ENCODE measurements around the gene KMT5C.

Gene KMT5C

DNA sequence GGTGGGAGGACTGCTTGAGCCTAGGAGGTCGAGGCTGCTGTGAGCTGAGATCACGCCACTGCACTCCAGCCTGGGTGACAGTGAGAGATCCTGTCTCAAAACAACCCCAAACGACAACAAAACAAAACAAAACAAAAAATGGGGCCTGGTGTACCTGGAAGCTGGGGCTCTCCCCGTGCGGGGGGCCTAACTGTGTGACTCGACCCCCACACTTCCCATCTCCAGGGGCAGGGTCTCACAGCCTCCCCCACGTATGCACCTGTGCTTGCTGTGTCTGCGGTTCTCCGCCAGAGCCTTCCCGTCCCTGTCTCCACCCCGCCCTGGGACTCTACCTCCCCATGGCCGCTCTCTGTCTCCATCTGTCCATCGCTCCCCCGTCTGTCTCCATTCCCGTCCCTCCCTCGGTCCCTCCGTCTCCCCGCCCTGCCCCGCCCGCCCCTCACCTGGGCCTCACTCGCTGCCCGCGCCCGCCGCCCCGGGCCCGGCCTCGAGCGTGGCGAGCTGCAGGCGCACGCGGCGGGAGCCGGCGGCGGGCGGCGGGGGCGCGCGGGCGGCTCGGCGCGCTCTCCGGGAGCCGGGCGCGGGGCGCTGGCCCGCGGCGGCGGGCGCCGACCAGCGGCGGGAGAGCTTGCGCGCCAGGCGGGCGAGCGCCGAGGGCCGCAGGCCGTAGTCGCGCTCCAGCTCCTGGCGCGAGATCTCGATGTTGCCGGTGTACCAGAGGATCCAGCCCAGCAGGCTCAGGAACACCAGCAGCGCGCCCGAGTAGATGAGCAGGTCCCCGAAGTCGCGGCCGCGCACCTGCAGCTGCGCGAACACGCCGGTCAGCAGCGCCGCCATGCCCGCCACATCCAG lies 43.8 kb downstream of the KMT5C start:
- FAIRE-seq (no peak), DNase-seq (ENCODE audit: extremely low spot score, insufficient read length, low read depth) (peak; percentile 60)

DNA sequence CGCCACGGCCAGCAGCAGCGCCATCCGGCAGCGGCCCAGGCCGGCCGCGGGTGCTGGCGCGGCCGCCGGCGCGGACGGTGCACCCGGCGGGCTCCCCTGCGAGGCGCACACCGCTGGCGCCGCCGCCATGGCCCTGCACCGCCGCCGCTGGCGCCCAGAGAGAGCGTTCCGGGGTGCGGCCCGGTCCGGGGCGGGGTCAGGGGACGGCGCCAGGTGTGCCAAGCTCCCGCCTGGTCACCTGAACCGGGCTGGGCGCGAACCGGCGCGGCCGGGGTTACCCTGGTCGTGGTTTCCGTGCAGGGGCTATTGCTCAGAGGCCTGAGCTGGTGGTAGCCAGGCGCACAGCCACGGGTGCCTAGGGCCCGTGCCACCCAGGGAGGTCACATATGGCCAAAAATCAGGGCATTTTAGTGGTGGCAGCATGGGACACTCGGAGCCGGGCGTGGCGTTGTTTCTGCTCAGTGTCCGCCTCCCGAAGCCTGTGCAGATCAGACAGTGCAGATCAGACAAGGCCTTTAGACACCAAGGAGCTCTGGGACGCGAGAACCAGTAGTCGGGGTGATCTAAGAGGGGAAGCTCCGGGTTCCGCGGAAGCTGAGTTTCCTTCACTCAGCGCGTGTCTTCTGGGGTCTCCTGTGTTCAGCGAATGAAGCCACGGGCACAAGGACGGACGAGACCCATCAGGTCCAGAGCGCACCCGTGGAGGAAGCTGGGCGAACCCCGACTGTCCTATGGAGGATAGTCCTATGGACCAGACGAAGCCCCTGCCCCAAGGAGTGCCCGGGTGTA lies 44.6 kb downstream of the KMT5C start, which contains the start of gene TMEM238:
Gene TMEM238, minus strand, starts transcription at position 162 of the 789 bp plus-strand sequence. Its CDS starts 33 bp downstream, at position 129.
- FAIRE-seq: no peak
- no peak for DNase-seq (ENCODE audit: extremely low spot score, insufficient read length, low read depth)

DNA sequence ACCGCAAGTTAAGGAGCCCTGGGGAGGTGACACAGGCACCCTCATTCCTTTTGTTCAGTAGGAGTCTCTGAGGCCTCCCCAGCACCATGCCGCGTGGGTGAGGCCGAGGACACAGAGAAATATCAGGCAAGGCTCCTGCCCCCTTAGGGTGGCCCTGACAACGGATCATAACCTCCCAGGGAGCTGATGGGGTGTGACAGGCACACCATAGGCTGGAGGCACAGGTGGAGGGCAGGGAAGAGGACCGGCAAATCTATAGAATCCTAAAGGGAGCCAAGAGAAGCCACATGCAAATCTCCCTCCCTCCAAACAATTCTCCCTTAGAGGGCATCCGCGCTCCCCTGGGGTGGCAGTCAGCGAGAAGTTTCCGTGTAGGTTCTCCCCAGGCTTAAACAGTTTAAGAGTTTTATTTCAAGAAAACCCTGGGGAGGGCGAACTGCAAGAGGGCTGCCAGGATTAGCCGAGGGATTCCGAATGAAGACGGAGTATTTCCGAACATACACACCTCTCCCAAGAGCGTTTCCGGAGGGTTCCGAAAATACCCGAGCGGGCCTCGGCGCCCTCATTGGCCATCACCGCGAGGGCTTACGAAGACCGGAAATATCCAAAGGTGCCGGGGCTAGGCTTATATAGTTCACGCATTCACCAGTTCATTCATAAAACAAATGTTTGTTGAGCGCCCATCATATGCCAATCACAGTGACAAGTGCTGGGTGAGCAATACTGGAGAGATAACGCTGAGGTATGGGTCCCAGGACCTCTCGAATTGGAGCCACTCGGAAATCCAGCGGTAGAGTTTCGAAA lies 45.4 kb downstream of the KMT5C start:
- peak; percentile 72 for DNase-seq (ENCODE audit: extremely low spot score, insufficient read length, low read depth)
- no peak for FAIRE-seq

DNA sequence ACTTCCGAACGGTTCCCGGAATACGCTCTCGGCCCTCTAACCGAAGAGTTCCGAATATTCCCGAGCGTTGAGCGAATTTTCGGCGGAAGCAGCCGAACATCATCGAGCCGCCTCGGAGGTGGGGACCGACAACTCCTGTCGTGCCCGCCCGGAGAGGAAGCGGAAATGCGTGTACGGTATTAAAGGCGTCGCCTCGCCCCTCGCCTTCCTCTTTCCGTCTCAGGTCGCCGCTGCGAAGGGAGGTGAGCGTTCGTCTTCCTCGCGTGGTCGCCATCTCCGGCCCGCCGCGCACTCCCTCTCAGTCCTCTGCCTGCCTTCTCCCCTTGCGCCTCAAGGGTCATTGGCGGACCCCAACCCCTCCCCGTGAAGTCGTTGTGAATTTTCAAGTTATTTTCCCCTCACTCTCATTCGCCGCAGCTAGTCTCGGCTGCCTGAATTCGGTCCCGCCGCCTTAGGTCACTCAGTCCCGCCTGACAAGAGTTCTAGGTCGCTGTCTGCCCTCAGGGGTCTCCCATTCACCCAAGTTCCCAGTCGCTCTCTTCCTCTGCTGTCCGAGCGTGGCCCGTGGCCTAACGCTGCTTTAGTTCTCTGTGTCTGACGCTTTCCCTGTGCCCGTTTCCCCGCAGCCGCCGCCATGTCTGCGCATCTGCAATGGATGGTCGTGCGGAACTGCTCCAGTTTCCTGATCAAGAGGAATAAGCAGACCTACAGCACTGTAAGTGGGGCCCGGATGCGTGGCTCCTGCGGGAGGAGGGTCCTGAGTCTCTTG lies 46.2 kb downstream of the KMT5C start, which contains the start of gene RPL28:
Gene RPL28, plus strand, starts transcription at position 209 of the 769 bp plus-strand sequence. Its CDS starts 426 bp downstream, at position 635.
- FAIRE-seq: peak; percentile 97
- DNase-seq (ENCODE audit: extremely low spot score, insufficient read length, low read depth): peak; percentile 88

DNA sequence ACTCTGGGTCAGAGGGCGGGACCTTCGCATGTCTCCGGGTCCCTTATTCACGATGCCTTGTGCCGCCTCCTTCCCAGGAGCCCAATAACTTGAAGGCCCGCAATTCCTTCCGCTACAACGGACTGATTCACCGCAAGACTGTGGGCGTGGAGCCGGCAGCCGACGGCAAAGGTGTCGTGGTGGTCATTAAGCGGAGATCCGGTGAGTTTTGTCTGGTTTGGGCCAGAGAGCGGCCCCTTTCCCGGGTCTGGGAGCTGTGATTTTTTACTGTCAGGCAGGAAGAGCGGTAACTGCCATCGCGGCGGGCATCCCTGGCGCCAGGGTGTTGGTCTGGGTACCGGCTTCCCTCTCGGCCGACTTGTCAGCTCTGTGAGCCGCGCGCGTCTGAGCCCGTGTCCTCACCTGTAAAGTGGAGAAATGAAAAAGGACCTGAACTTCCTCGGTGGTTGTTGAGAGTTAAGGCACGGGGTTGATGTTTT lies 46.9 kb downstream of the KMT5C start:
- FAIRE-seq: no peak
- DNase-seq (ENCODE audit: extremely low spot score, insufficient read length, low read depth): no peak

DNA sequence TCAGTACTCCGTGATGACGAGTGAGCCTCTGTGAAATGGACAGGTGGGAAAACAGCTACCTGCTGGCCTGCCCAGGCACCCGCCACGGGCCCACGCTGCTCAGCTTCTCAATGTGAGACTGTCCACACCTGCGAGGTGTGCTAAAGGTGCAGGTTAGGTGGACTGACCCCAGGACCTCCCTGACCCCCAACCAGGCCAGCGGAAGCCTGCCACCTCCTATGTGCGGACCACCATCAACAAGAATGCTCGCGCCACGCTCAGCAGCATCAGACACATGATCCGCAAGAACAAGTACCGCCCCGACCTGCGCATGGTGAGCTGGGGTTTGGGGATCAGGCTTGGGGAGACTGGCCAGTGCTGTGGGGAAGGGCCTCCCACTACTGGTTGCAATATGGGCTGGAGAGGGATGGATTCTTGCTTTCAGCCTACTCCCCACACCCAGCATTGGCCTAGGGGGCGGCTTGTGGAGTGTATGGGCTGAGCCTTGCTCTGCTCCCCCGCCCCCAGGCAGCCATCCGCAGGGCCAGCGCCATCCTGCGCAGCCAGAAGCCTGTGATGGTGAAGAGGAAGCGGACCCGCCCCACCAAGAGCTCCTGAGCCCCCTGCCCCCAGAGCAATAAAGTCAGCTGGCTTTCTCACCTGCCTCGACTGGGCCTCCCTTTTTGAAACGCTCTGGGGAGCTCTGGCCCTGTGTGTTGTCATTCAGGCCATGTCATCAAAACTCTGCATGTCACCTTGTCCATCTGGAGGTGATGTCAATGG lies 48.2 kb downstream of the KMT5C start:
- DNase-seq (ENCODE audit: extremely low spot score, insufficient read length, low read depth) (no peak), FAIRE-seq (no peak)

DNA sequence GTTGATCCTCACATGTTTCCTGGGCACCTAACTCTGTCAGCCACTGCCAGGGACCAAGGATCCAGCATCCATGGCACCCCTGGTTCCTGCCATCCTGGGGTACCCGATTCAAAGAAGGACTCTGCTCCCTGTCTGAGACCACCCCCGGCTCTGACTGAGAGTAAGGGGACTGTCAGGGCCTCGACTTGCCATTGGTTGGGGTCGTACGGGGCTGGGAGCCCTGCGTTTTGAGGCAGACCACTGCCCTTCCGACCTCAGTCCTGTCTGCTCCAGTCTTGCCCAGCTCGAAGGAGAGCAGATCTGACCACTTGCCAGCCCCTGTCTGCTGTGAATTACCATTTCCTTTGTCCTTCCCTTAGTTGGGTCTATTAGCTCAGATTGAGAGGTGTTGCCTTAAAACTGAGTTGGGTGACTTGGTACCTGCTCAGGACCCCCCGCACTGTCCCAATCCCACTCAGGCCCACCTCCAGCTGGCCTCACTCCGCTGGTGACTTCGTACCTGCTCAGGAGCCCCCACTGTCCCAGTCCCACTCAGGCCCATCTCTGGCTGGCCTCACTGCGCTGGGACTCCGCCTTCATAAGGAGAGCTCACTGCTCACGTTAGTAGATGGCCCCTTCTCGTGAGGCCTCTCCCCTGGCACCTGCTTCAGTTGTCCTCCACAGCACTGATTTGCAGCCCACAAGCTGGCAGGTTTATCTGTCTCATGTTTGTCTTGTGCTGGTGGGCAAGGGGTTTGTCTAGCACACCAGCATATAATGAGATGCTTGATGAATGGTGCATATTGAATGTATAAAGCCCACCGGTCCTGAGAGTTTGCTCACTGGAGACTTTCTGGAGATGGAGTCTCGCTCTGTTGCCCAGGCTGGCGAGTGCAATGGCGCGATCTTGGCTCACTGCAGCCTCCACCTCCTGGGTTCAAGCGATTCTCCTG lies 50.0 kb downstream of the KMT5C start:
- FAIRE-seq: no peak

DNA sequence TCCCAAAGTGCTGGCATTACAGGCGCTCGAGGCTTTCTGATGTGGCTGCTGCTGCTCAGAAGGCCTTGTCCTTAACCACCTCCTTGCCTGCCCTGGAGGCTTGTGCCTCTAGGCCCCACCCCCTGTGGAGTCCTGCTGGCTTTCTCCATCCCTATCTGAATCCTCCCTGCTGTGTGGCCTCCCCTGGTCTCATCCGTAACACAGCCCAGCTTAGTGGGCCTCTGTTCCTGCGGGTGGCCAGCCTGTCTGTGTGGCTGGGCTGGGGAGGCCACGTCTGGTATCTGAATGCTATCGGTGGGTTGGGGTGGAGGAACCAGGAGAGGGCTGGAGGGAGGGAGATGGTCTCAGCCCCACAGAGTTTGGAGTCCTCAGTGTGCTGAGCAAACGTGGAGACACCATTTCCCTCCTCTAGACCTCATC lies 50.8 kb downstream of the KMT5C start:
- DNase-seq (ENCODE audit: extremely low spot score, insufficient read length, low read depth): no peak

More for the DNA sequence above, 50.0 kb downstream of the KMT5C start:
- DNase-seq (ENCODE audit: extremely low spot score, insufficient read length, low read depth): no peak

DNA sequence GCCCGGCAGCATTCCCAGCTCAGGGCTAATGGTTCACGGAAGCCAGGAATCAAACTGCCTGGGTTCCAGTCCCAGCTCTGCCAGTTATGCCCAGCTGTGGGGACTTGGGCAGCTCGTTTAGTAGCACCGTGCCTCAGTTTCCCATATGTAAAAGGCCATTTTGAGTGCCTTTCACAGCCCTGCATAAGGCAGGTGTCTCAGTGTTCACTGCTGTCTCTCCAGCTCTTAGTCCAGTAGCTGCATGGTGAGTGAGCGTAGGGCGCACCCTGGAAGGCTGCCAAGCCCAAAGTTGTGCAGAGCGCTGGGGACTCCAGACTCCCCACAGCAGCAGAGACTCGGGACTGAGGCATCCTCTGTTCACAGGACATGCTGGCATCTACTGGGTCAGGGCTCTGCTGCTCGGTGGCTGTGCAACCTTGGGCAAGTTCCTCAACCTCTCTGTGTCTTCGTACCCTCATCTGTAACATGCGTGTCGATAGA lies 51.6 kb downstream of the KMT5C start:
- DNase-seq (ENCODE audit: extremely low spot score, insufficient read length, low read depth) (no peak), FAIRE-seq (no peak)

More for the DNA sequence above, 50.8 kb downstream of the KMT5C start:
- no peak for FAIRE-seq

DNA sequence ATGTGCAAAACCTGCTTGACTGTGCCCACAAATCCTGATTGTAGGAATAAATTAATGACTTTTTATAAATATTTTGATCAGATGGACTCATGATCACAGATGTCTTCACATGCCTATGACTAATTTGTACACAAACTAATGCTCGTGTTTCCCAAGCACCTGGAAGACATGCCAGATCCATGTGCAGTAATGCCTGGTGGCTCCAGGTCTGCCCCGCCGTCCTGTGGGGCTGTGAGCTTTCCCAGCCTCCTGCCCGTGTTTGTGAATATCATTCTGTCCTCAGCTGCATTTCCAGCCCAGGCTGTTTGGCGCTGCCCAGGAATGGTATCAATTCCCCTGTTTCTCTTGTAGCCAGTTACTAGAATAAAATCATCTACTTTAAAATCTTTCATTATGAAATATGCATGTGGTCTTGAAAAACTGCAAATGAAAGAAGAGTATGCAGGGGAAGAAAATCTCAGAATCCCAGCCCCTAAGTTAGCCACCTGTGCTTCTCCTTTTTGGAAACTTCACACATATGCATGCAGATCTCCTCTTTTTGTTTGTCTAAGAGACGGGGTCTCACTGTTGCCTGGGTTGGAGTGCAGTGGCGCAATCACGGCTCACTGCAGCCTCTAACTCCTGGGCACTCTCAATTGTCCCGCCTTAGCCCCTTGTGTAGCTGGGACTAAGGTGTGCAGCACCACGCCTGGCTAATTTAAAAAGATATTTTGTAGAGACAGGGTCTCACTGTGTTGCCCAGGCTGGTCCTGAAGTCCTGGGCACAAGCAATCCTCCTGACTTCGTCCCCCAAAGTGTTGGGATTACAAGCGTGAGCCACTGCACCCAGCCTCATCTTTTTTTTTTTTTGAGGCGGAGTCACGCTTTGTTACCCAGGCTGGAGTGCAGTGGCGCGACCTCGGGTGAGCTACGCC lies 52.3 kb downstream of the KMT5C start:
- DNase-seq (ENCODE audit: extremely low spot score, insufficient read length, low read depth) (no peak), FAIRE-seq (no peak)

DNA sequence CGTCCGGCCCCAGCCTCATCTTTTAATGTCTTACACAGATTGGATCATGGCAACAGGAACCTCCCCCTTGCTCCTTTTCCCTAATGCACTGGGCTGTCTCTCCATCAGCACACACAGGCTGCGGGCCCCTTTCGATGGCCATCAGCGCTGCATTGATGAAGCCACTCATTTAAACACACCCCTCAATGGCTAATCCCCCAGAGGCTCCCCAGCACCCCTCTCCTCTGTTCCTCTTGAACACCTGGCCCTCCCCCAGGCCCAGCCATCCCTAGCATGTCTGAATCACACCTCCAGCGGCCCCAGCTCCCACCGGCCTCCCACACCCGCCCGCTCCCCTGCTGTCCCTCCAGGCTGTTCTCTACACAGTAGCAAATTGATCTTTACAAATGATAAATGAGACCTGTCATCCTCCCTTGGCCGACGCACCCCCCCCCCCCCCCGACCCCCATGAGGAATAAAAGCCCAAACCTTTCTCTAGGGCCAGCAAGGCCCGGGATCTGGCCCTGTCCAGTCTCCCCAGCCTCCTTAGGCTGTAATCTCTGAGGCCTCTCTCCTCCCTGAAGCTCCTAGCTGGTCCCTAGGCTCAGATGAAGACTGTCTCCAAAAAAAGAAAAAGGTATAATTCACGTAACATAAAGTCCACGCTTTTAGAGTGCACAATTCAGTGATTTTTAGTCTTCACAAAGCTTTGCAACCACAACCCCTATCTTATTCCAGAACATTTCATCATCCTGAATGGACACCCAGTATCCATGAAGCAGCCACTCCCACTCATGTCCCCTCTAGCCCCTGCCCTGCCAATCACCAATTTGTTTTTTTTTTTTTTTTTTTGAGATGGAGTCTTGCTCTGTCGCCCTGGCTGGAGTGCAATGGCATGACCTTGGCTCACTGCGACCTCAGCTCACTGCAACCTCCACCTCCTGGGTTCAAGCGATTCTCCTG lies 53.4 kb downstream of the KMT5C start:
- FAIRE-seq (no peak), DNase-seq (ENCODE audit: extremely low spot score, insufficient read length, low read depth) (no peak)
